GM23338 (cell line): ENCODE results near the gene PLCL1.

Source experiments
- CREB1 ChIP-seq: fragments of 250-450 bp; sonication (Bioruptor Pico); IDR thresholded peaks from 2 replicates; pipeline ENCODE4 v1.5.0; 2020; ENCODE audit warnings: low read depth, mild to moderate bottlenecking, moderate library complexity
- POLR2AphosphoS5 ChIP-seq: IDR thresholded peaks from 2 replicates; pipeline ENCODE4 v1.6.1; 2016; ENCODE audit warnings: antibody characterized with exemption, low read depth
- TF ChIP-seq, protein P1 (sequence below): IDR thresholded peaks from one replicate; pipeline ENCODE4 v1.6.1; 2018; ENCODE audit warnings: antibody characterized with exemption; ENCODE audit not compliant: unreplicated experiment
- TF ChIP-seq, protein P2 (sequence below), 2 experiments: fragments of 200-600 bp in 1 of 2; sonication (generic) in 1 of 2; conservative IDR thresholded peaks; 2 replicates each; pipeline versions ENCODE4 v1.5.1 to v1.6.1; 2016 to 2017; ENCODE audit warnings: antibody characterized with exemption in 2 of 2, low read depth in 2 of 2, mild to moderate bottlenecking in 2 of 2, moderate library complexity in 1 of 2

DNA sequence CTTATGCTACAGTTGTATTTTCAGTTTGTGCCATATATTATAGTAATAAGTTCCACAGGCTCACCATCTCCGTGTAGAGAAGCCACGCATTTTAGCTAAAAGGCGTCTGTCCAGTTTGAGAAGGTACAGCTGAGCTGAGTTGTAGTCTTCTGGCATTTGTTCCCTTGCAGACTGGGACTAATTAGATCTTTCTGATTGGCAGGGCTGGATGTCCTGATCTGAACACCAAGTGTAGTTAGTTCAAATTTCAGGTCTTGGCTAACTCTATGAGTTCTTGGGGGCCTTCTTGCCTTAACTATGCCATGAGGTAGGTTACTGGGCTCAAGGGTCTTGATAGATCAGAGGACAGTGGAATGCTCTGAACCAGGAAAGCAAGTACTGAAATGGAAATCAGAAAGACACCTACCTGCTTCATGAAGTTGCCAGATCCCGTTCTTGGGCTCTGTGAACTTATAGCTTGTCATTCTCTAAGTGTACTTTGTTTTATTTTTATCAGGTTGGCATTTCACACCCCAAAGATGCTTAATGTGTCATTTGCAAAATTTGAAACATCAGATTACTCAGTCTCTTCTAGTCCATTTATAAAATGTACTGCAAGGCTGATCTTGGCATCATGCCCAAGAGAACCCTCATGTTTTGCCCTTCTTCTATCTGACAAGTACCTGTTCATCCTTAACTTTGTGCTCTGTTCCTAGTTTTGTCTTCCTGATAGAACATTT lies 93.7 kb downstream of the PLCL1 start:
- TF ChIP-seq, protein P1, sequence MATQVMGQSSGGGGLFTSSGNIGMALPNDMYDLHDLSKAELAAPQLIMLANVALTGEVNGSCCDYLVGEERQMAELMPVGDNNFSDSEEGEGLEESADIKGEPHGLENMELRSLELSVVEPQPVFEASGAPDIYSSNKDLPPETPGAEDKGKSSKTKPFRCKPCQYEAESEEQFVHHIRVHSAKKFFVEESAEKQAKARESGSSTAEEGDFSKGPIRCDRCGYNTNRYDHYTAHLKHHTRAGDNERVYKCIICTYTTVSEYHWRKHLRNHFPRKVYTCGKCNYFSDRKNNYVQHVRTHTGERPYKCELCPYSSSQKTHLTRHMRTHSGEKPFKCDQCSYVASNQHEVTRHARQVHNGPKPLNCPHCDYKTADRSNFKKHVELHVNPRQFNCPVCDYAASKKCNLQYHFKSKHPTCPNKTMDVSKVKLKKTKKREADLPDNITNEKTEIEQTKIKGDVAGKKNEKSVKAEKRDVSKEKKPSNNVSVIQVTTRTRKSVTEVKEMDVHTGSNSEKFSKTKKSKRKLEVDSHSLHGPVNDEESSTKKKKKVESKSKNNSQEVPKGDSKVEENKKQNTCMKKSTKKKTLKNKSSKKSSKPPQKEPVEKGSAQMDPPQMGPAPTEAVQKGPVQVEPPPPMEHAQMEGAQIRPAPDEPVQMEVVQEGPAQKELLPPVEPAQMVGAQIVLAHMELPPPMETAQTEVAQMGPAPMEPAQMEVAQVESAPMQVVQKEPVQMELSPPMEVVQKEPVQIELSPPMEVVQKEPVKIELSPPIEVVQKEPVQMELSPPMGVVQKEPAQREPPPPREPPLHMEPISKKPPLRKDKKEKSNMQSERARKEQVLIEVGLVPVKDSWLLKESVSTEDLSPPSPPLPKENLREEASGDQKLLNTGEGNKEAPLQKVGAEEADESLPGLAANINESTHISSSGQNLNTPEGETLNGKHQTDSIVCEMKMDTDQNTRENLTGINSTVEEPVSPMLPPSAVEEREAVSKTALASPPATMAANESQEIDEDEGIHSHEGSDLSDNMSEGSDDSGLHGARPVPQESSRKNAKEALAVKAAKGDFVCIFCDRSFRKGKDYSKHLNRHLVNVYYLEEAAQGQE, result no peak
- TF ChIP-seq POLR2AphosphoS5, result no peak
- TF ChIP-seq, protein P2, sequence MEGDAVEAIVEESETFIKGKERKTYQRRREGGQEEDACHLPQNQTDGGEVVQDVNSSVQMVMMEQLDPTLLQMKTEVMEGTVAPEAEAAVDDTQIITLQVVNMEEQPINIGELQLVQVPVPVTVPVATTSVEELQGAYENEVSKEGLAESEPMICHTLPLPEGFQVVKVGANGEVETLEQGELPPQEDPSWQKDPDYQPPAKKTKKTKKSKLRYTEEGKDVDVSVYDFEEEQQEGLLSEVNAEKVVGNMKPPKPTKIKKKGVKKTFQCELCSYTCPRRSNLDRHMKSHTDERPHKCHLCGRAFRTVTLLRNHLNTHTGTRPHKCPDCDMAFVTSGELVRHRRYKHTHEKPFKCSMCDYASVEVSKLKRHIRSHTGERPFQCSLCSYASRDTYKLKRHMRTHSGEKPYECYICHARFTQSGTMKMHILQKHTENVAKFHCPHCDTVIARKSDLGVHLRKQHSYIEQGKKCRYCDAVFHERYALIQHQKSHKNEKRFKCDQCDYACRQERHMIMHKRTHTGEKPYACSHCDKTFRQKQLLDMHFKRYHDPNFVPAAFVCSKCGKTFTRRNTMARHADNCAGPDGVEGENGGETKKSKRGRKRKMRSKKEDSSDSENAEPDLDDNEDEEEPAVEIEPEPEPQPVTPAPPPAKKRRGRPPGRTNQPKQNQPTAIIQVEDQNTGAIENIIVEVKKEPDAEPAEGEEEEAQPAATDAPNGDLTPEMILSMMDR (conservative IDR thresholded peaks at IDR 0.05; ENCODE audit: low read depth in 2 of 2), result no peak
- no peak for TF ChIP-seq CREB1 (CRISPR knock-in tag)
